HUES6 (cell line): ENCODE measurements around the gene CD274.
"Not testable (repeated sequence)": the region's sequence is repeated elsewhere in the genome, so short reads cannot be mapped to it uniquely, and the experiment has no call there.

Experiments used
- H3K27ac ChIP-seq: 2 replicates; pipeline ENCODE4 v1.7.0; 2013; ENCODE audit warnings: low read depth, mild to moderate bottlenecking, low read length, inconsistent platforms
- H3K27me3 ChIP-seq: 2 replicates; pipeline ENCODE4 v1.6.1; 2013; ENCODE audit warnings: low read length; ENCODE audit not compliant: control insufficient read depth, insufficient read depth
- H3K36me3 ChIP-seq: 2 replicates; pipeline ENCODE4 v1.6.1; 2013; ENCODE audit warnings: low read length; ENCODE audit not compliant: control insufficient read depth, insufficient read depth
- H3K4me1 ChIP-seq: 2 replicates; pipeline ENCODE4 v1.6.1; 2013; ENCODE audit warnings: low read length; ENCODE audit not compliant: control insufficient read depth, insufficient read depth
- H3K4me3 ChIP-seq: 2 replicates; pipeline ENCODE4 v1.5.1; 2013; ENCODE audit warnings: low read depth, low read length
- H3K9ac ChIP-seq: one replicate; pipeline ENCODE4 v1.6.1; 2013; ENCODE audit warnings: mild to moderate bottlenecking, low read length
- H3K9me3 ChIP-seq: 2 replicates; pipeline ENCODE4 v1.6.1; 2013; ENCODE audit warnings: low read depth, low read length; ENCODE audit not compliant: control insufficient read depth, insufficient read depth

Gene CD274

DNA sequence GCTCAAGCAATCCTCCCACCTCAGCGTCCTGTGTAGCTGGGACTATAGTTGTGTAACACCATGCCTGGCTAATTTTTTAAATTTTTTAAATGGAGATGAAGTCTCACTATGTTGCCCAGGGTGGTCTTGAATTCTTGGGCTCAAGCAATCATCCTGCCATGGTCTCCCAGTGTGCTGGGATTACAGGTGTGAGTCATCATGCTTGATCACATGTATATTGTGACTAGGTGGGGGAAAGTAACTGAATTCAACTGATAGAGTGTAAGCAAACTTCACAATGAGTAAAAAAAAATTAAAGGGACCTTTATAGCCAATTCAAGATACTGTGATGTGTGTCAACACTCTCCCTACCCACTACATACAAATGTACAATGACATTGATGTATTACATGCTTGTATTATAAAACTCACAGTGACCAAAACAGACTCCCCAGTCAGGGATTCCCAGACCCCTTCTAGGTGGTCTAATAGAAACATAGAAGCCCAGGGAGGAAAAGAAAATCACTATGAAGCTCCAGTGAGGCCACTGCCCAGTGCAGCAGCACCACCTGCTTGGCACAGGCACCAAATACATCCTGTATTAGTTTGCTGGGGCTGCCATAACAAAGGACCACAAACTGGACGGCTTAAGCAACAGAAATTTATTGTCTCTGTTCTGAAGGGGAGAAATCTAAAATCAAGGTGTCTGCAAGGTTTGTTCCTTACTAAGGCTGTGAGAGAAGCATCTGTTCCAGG, 21.4 kb upstream of the CD274 start:
- Histone ChIP-seq H3K9ac (no peak overlapping the region), H3K36me3 (peaks cover 9% of the 10 kb centered on the region), H3K4me1 (no peaks in the 10 kb centered on the region), H3K27me3 (no peaks in the 10 kb centered on the region), H3K27ac (no peak overlapping the region), H3K9me3 (peaks cover 20% of the 10 kb centered on the region), H3K4me3 (no peak overlapping the region)

- peaks cover 24% of the 10 kb centered on the region for H3K9me3 ChIP-seq
- H3K27me3 ChIP-seq: no peaks in the 10 kb centered on the region
- no peak overlapping the region for H3K9ac ChIP-seq
- no peaks in the 10 kb centered on the region for H3K4me1 ChIP-seq
- H3K4me3 ChIP-seq: no peak overlapping the region
- H3K36me3 ChIP-seq: peaks cover 9% of the 10 kb centered on the region
- H3K27ac ChIP-seq: no peak overlapping the region
These were observed 20.3 kb upstream of the CD274 start for GRCh38 chr9:5429873-5430564.

DNA sequence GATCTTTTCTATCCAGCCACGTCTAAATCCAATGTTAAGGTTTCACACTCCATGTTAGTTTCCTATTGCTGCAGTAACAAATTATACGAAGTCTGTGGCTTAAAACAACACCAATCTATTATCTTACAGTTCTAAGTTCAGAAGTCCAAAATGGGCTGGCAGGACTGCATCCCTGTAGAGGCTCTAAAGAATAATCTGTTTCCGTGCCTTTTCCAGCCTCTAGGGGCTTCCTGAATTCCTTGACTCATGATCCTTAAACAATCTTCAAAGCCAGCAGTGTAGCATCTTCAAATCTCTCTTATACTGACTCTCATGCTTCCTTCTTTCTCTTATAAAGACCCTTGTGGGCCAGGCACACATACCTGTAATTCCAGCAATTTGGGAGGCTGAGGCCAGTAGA, 19.4 kb upstream of the CD274 start:
- Histone ChIP-seq H3K27me3 (no peaks in the 10 kb centered on the region), H3K36me3 (peaks cover 16% of the 10 kb centered on the region), H3K9ac (no peak overlapping the region), H3K4me1 (no peaks in the 10 kb centered on the region), H3K4me3 (no peak overlapping the region), H3K27ac (no peak overlapping the region), H3K9me3 (peaks cover 33% of the 10 kb centered on the region)

DNA sequence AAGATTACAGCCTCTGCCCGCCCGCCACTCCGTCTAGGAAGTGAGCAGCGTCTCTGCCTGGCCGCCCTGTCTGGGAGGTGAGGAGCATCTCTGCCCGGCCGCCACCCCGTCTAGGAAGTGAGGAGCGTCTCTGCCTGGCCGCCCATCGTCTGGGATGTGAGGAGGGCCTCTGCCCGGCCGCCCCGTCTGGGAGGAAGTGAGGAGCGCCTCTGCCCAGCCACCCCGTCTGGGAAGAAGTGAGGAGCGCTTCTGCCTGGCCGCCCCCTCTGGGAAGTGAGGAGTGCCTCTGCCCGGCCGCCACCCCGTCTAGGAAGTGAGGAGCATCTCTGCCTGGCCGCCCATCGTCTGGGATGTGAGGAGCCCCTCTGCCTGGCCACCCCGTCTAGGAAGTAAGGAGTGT, 17.5 kb upstream of the CD274 start:
- H3K36me3 ChIP-seq: peaks cover 23% of the 10 kb centered on the region

GRCh38 chr9:5433328-5433727, 17.0 kb upstream of the CD274 start:
- Histone ChIP-seq H3K36me3 (peaks cover 23% of the 10 kb centered on the region), H3K9me3 (peaks cover 41% of the 10 kb centered on the region)
- not testable (repeated sequence) for H3K27me3 ChIP-seq, H3K27ac ChIP-seq, H3K9ac ChIP-seq, H3K4me1 ChIP-seq, H3K4me3 ChIP-seq

More for the DNA sequence above, 17.5 kb upstream of the CD274 start:
- H3K4me3 ChIP-seq, H3K27ac ChIP-seq, H3K4me1 ChIP-seq, H3K9ac ChIP-seq, H3K27me3 ChIP-seq: not testable (repeated sequence)
- H3K9me3 ChIP-seq: peaks cover 41% of the 10 kb centered on the region

GRCh38 chr9:5433841-5434810, 16.2 kb upstream of the CD274 start:
- H3K27ac ChIP-seq, H3K4me1 ChIP-seq, H3K9ac ChIP-seq, H3K27me3 ChIP-seq, H3K4me3 ChIP-seq: not testable (repeated sequence)
- Histone ChIP-seq H3K36me3 (peaks cover 23% of the 10 kb centered on the region), H3K9me3 (peaks cover 41% of the 10 kb centered on the region)

GRCh38 chr9:5435912-5436311, 14.4 kb upstream of the CD274 start:
- no peak overlapping the region for H3K27ac ChIP-seq
- H3K27me3 ChIP-seq: no peaks in the 10 kb centered on the region
- no peak overlapping the region for H3K9ac ChIP-seq
- peaks cover 23% of the 10 kb centered on the region for H3K36me3 ChIP-seq
- H3K9me3 ChIP-seq: peaks cover 41% of the 10 kb centered on the region
- peaks cover 8% of the 10 kb centered on the region for H3K4me1 ChIP-seq
- no peak overlapping the region for H3K4me3 ChIP-seq

- Histone ChIP-seq H3K9me3 (peaks cover 41% of the 10 kb centered on the region), H3K4me1 (peaks cover 8% of the 10 kb centered on the region), H3K27ac (no peak overlapping the region), H3K4me3 (peak overlapping the region; percentile 75), H3K27me3 (no peaks in the 10 kb centered on the region), H3K36me3 (peaks cover 23% of the 10 kb centered on the region), H3K9ac (no peak overlapping the region)
These were observed 13.9 kb upstream of the CD274 start for GRCh38 chr9:5436441-5436840.

GRCh38 chr9:5437254-5438216, 12.8 kb upstream of the CD274 start, which contains the start of gene PLGRKT:
Gene PLGRKT, minus strand, starts transcription at chr9:5437925. Its CDS starts 5,948 bp downstream, at chr9:5431977.
- peak within 1 kb of the TSS; percentile 85 for H3K9ac ChIP-seq
- H3K4me3 ChIP-seq: peak within 1 kb of the TSS; percentile 75
- H3K27ac ChIP-seq: peak within 1 kb of the TSS; percentile 54; the same call in 1 of the 2 replicates
- H3K9me3 ChIP-seq: peaks cover 31% of the 10 kb centered on the region
- H3K4me1 ChIP-seq: peaks cover 8% of the 10 kb centered on the region
- H3K36me3 ChIP-seq: peaks cover 17% of the 10 kb centered on the region
- H3K27me3 ChIP-seq: no peaks in the 10 kb centered on the region
